ENCODE data around the gene SGMS1. TPM values are rescaled to one million over a fixed set of nuclear protein-coding genes. Genes with fewer than 3 reads are reported as not detected.

SGMS1 gene
- total and polyA plus RNA-seq, 8 donors = 47.0 to 58.1 (median 54.0) TPM

- no peak for TF ChIP-seq CTCF (IDR thresholded peaks at IDR 0.05)
- Histone ChIP-seq H3K27me3 (no peaks in the 10 kb centered on the region), H3K27ac (no peak overlapping the region), H3K4me1 (peaks cover 0 to 12% of the 10 kb centered on the region in 2 donors), H3K9me3 (no peaks in the 10 kb centered on the region), H3K4me3 (no peak overlapping the region), H3K36me3 (peaks cover 0 to 11% of the 10 kb centered on the region in 2 donors)
- intact Hi-C loops (cut with DNase I) = no loop called here
- ATAC-seq (no peak), DNase-seq (no peak)
Measured at GRCh38 chr10:50585921-50586739, 37.6 kb downstream of the SGMS1 start.

- no peak overlapping the region for H3K27ac ChIP-seq
- DNase-seq (no peak), ATAC-seq (no peak)
- intact Hi-C loops (cut with DNase I) = no loop called here
- no peaks in the 10 kb centered on the region for H3K9me3 ChIP-seq
- no peak for TF ChIP-seq CTCF (IDR thresholded peaks at IDR 0.05)
- H3K4me1 ChIP-seq = peaks cover 1 to 27% of the 10 kb centered on the region in 2 donors
- no peaks in the 10 kb centered on the region for H3K36me3 ChIP-seq
- H3K27me3 ChIP-seq = no peaks in the 10 kb centered on the region
- H3K4me3 ChIP-seq = no peak overlapping the region
Measured at GRCh38 chr10:50582766-50583762, 40.7 kb downstream of the SGMS1 start.

GRCh38 chr10:50582046-50582445, 41.7 kb downstream of the SGMS1 start:
- no peak for DNase-seq
- ATAC-seq = no peak
- TF ChIP-seq CTCF (IDR thresholded peaks at IDR 0.05) = no peak
- Histone ChIP-seq H3K36me3 (no peaks in the 10 kb centered on the region), H3K9me3 (no peaks in the 10 kb centered on the region), H3K27ac (no peak overlapping the region), H3K4me1 (peaks cover 9 to 38% of the 10 kb centered on the region in 2 donors), H3K4me3 (no peak overlapping the region), H3K27me3 (no peaks in the 10 kb centered on the region)
- intact Hi-C loops (cut with DNase I) = no loop called here

GRCh38 chr10:50580262-50580891, 43.4 kb downstream of the SGMS1 start:
- Histone ChIP-seq H3K27ac (peak overlapping the region in 1 of 2 donors; percentile 6), H3K4me3 (no peak overlapping the region), H3K36me3 (no peaks in the 10 kb centered on the region), H3K4me1 (peaks cover 10 to 37% of the 10 kb centered on the region in 2 donors), H3K9me3 (no peaks in the 10 kb centered on the region), H3K27me3 (no peaks in the 10 kb centered on the region)
- no peak for TF ChIP-seq CTCF (IDR thresholded peaks at IDR 0.05)
- intact Hi-C loops (cut with DNase I) = no loop called here
- ATAC-seq (peak; percentile 26), DNase-seq (no peak)
